K562 (cell line): Measurements from ENCODE around the gene NPAS3. TPM values are rescaled to one million over a fixed set of nuclear protein-coding genes. Genes with fewer than 3 reads are reported as not detected.

Experiments used
- ATAC-seq: fragments of 200-7000 bp; cut with Tn5 transposase; 3 replicates; pipeline ENCODE4 v1.9.1; 2020; ENCODE audit warnings: moderate library complexity
- BruUV-seq: library from RNA; stranded (reverse); fragments of 400-500 nt; replicated peaks from 2 replicates; lab custom pipeline; 2021; lab: Mats Ljungman, UMichigan
- CTCF ChIA-PET: fragments of 300-600 bp; formaldehyde crosslinking; extraction: SDS; loops from one replicate; lab custom pipeline; 2021; ENCODE audit warnings: low intra/inter-chr PET ratio; lab: Yijun Ruan, JAX
- POLR2A ChIA-PET: fragments of 300-600, 350-650 bp; sonication (Branson Sonifier 250); formaldehyde crosslinking; extraction: SDS; loops from one replicate; lab custom pipeline; 2021; ENCODE audit warnings: antibody characterized with exemption, inconsistent platforms; lab: Yijun Ruan, JAX
- DNase-seq, 4 experiments: peaks; one replicate each; pipeline versions ENCODE4 v3.0.0 to v3.0.0-alpha.2; 2011 to 2018; ENCODE audit warnings: low spot score in 3 of 4, mixed read lengths in 3 of 4; ENCODE audit errors: extremely low read depth in 1 of 4
- FAIRE-seq: peaks from 2 replicates; lab custom pipeline; 2011; peaks lifted over from hg19 to GRCh38; lab: Jason Lieb, UNC
- H2AFZ ChIP-seq: 2 replicates; pipeline ENCODE4 v1.6.0; 2011; ENCODE audit warnings: low read depth, low read length, control low read depth, inconsistent platforms
- H3K27ac ChIP-seq: fragments of 200-600 bp; 3 replicates; pipeline ENCODE4 v1.8.0; 2011; ENCODE audit warnings: low read depth, mild to moderate bottlenecking, control low read depth, inconsistent platforms, low read length, moderate library complexity, mixed read lengths; ENCODE audit errors: extremely low read depth
- H3K27me3 ChIP-seq, 2 experiments: fragments of 300-600 bp in 1 of 2; 2 replicates in 1 of 2; 3 replicates in 1 of 2; pipeline versions ENCODE4 v1.6.0 to v1.8.0; 2011; ENCODE audit warnings: inconsistent platforms in 2 of 2, low read length in 2 of 2, mild to moderate bottlenecking in 1 of 2, mixed read lengths in 1 of 2, moderate library complexity in 1 of 2; ENCODE audit not compliant: control insufficient read depth in 2 of 2, insufficient read depth in 2 of 2
- H3K36me3 ChIP-seq: fragments of 300-600 bp; 3 replicates; pipeline ENCODE4 v1.8.0; 2011; ENCODE audit warnings: mild to moderate bottlenecking, low read length, inconsistent platforms; ENCODE audit not compliant: control insufficient read depth, insufficient read depth
- H3K4me1 ChIP-seq, 2 experiments: fragments of 200-600 bp in 1 of 2; replicated peaks in 1 of 2; 2 replicates in 1 of 2; 3 replicates in 1 of 2; pipeline versions ENCODE4 v1.5.1 to v1.8.0; 2011; ENCODE audit warnings: inconsistent platforms in 2 of 2, low read length in 2 of 2, mild to moderate bottlenecking in 1 of 2, mixed read lengths in 1 of 2, moderate library complexity in 1 of 2; ENCODE audit not compliant: control insufficient read depth in 2 of 2, insufficient read depth in 2 of 2
- H3K4me2 ChIP-seq: 2 replicates; pipeline ENCODE4 v1.6.1; 2011; ENCODE audit warnings: low read length, control low read depth, inconsistent platforms, mixed read lengths; ENCODE audit not compliant: insufficient read depth
- H3K4me3 ChIP-seq: fragments of 200-600 bp; sonication (generic), shearing (Covaris generic); 2 replicates; pipeline ENCODE4 v1.5.1; 2016; ENCODE audit warnings: control low read depth, inconsistent platforms
- H3K79me2 ChIP-seq: fragments of 200-600 bp; 3 replicates; pipeline ENCODE4 v1.8.0; 2011; ENCODE audit warnings: low read length, inconsistent platforms; ENCODE audit not compliant: control insufficient read depth, insufficient read depth
- H3K9ac ChIP-seq, 2 experiments: 2 replicates each; pipeline versions ENCODE4 v1.6.0 to v1.6.1; 2011; ENCODE audit warnings: low read depth in 2 of 2, low read length in 2 of 2, control low read depth in 1 of 2, inconsistent platforms in 1 of 2, mild to moderate bottlenecking in 1 of 2, mixed read lengths in 1 of 2; ENCODE audit not compliant: insufficient read depth in 1 of 2
- H3K9me1 ChIP-seq: one replicate; pipeline ENCODE4 v1.6.0; 2011; ENCODE audit warnings: inconsistent platforms, mild to moderate bottlenecking, low read length, moderate library complexity; ENCODE audit not compliant: control insufficient read depth, insufficient read depth
- H3K9me3 ChIP-seq: replicated peaks from 2 replicates; pipeline ENCODE4 v1.5.1; 2011; ENCODE audit warnings: low read depth, low read length, inconsistent platforms; ENCODE audit not compliant: control insufficient read depth, insufficient read depth
- H4K20me1 ChIP-seq: replicated peaks from 2 replicates; pipeline ENCODE4 v1.6.1; 2011; ENCODE audit warnings: low read length, inconsistent platforms, mixed read lengths; ENCODE audit not compliant: control insufficient read depth, insufficient read depth
- CC2D1A ChIP-seq: fragments of 450-650 bp; IDR thresholded peaks from 2 replicates; pipeline ENCODE4 v1.6.1; 2017; ENCODE audit warnings: mild to moderate bottlenecking
- DDX20 ChIP-seq: fragments of 450-650 bp; IDR thresholded peaks from 2 replicates; pipeline ENCODE4 v1.6.1; 2016; ENCODE audit warnings: missing genetic modification characterization, low read depth, mild to moderate bottlenecking, missing compliant biosample characterization, moderate library complexity
- MAFK ChIP-seq: IDR thresholded peaks from 2 replicates; pipeline ENCODE4 v1.6.1; 2011; ENCODE audit warnings: low read length, improper control_type of control experiment
- NFE2 ChIP-seq: IDR thresholded peaks from 2 replicates; pipeline ENCODE4 v1.6.1; 2014; ENCODE audit warnings: antibody characterized with exemption, low read depth
- POLR2AphosphoS5 ChIP-seq: IDR thresholded peaks from 2 replicates; pipeline ENCODE4 v1.6.1; 2011; ENCODE audit warnings: mild to moderate bottlenecking, low read depth, low read length, moderate library complexity; ENCODE audit not compliant: control insufficient read depth, insufficient read depth
- XRCC3 ChIP-seq: fragments of 450-650 bp; IDR thresholded peaks from 2 replicates; pipeline ENCODE4 v1.6.1; 2017; ENCODE audit warnings: mild to moderate bottlenecking, moderate library complexity
- ZNF143 ChIP-seq: sonication (generic); formaldehyde crosslinking; IDR thresholded peaks from 2 replicates; pipeline ENCODE4 v1.9.0; 2022; ENCODE audit warnings: mild to moderate bottlenecking, missing genetic modification reagents
- ZNF41 ChIP-seq: fragments of 250-450 bp; sonication (Bioruptor Pico); conservative IDR thresholded peaks from 2 replicates; pipeline ENCODE4 v1.4.0; 2020; ENCODE audit warnings: mild to moderate bottlenecking
- WGBS: fragments of 100-300 bp; shearing (Covaris generic); methylation state at CpG from one replicate; pipeline ENCODE4 v1.1.6; 2016; ENCODE audit warnings: low coverage, mixed read lengths; ENCODE audit not compliant: insufficient coverage; ENCODE audit errors: missing lambda C conversion rate; 5-methylcytosine and 5-hydroxymethylcytosine counted together
- in situ Hi-C: fragments of 300-500 bp; cut with MboI; formaldehyde crosslinking; loops from 4 replicates; pipeline ENCODE4 v1.15.0; 2018; ENCODE audit warnings: inconsistent platforms, mixed read lengths
- intact Hi-C: fragments of 100-400 bp; cut with micrococcal nuclease; formaldehyde crosslinking; loops from 2 replicates; pipeline ENCODE4 v1.14.2; 2022
- polyA plus RNA-seq, 8 experiments: library from polyadenylated mRNA; depleted of rRNA in 4 of 8; stranded (reverse) in 5 of 8; unstranded in 3 of 8; fragments of >200 nt; fragmentation: Nextera tagmentation in 2 of 8; fragmentation: Illumina TruSeq in 1 of 8; extraction: Ambion mirVana in 2 of 8; extraction: Trizol in 1 of 8; gene quantifications; 2 replicates each; pipeline versions ENCODE4 v1.2.1 to v1.2.3, GENCODE V29; 2011 to 2014; ENCODE audit warnings: inconsistent platforms in 1 of 8, missing spikeins in 1 of 8
- total RNA-seq, 7 experiments: library from RNA; depleted of rRNA in 6 of 7; stranded (reverse); fragments of >200 nt in 6 of 7; fragmentation: Illumina TruSeq in 2 of 7; extraction: Trizol in 2 of 7; gene quantifications; 2 replicates each; pipeline versions ENCODE4 v1.2.1 to v1.2.3, GENCODE V29; 2011 to 2021; ENCODE audit warnings: low replicate concordance in 1 of 7
- TF ChIP-seq, protein P1 (sequence below): sonication (generic); formaldehyde crosslinking; IDR thresholded peaks from 2 replicates; pipeline ENCODE4 v1.8.1; 2023; ENCODE audit warnings: mild to moderate bottlenecking, missing genetic modification reagents
- TF ChIP-seq, protein P2 (sequence below): IDR thresholded peaks from 2 replicates; pipeline ENCODE4 v1.6.1; 2014; ENCODE audit warnings: antibody characterized with exemption

Gene NPAS3
- total and polyA plus RNA-seq, 9 of the 15 experiments (the other 6 are each of a cell fraction or from before 2014, with no cell fraction given): 0.04 TPM; not detected in 8

DNA sequence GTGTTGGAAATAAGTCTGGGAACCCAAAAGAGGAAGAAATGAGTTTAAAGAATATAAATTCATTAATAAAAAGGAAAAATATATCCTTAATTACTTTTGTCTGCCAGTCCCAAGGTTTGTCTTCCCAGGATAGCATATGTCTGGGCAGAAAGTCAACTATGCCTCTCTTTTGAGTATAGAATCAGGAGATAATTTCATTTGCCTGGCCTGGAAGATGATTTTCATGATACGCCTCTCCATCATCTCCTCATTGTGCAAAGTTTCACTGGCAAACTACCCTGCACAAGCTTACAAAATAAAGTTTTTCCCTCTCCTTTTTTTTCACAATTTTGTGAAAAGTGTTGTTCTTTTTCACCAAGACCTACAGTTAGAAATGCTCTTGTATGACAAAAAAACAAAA, 671.4 kb downstream of the NPAS3 start:
- in situ Hi-C loops: no loop called here
- ChIA-PET CTCF (no interaction called here), POLR2A (no interaction called here)
- no peak overlapping the region for H3K4me2 ChIP-seq
- H3K79me2 ChIP-seq: no peaks in the 10 kb centered on the region
- 0% methylated on average over 1 of the region's 1 CpG for WGBS
- H3K9me3 ChIP-seq: no peaks in the 10 kb centered on the region
- H2AFZ ChIP-seq: no peak overlapping the region
- no peaks in the 10 kb centered on the region for H3K9me1 ChIP-seq
- no peaks in the 10 kb centered on the region for H3K36me3 ChIP-seq
- H3K9ac ChIP-seq: no peak overlapping the region
- DNase-seq (no peak), FAIRE-seq (no peak), ATAC-seq (no peak)
- no TSS peak for BruUV-seq
- H3K27me3 ChIP-seq: no peaks in the 10 kb centered on the region; a peak in 1 of 5 replicates
- TF ChIP-seq NFE2: no peak
- no peak for TF ChIP-seq XRCC3
- TF ChIP-seq POLR2AphosphoS5: no peak
- no peak for TF ChIP-seq CC2D1A
- TF ChIP-seq DDX20 (tag): no peak
- TF ChIP-seq, protein P1, sequence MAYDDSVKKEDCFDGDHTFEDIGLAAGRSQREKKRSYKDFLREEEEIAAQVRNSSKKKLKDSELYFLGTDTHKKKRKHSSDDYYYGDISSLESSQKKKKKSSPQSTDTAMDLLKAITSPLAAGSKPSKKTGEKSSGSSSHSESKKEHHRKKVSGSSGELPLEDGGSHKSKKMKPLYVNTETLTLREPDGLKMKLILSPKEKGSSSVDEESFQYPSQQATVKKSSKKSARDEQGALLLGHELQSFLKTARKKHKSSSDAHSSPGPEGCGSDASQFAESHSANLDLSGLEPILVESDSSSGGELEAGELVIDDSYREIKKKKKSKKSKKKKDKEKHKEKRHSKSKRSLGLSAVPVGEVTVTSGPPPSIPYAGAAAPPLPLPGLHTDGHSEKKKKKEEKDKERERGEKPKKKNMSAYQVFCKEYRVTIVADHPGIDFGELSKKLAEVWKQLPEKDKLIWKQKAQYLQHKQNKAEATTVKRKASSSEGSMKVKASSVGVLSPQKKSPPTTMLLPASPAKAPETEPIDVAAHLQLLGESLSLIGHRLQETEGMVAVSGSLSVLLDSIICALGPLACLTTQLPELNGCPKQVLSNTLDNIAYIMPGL (CRISPR knock-in tag): no peak
- TF ChIP-seq, protein P2, sequence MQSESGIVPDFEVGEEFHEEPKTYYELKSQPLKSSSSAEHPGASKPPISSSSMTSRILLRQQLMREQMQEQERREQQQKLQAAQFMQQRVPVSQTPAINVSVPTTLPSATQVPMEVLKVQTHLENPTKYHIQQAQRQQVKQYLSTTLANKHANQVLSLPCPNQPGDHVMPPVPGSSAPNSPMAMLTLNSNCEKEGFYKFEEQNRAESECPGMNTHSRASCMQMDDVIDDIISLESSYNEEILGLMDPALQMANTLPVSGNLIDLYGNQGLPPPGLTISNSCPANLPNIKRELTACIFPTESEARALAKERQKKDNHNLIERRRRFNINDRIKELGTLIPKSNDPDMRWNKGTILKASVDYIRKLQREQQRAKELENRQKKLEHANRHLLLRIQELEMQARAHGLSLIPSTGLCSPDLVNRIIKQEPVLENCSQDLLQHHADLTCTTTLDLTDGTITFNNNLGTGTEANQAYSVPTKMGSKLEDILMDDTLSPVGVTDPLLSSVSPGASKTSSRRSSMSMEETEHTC: no peak
- no peak for TF ChIP-seq ZNF143 (CRISPR knock-in tag)
- no peak for TF ChIP-seq MAFK
- TF ChIP-seq ZNF41: no peak
- H4K20me1 ChIP-seq: no peaks in the 10 kb centered on the region
- no peaks in the 10 kb centered on the region for H3K4me1 ChIP-seq
- H3K4me3 ChIP-seq: no peak overlapping the region
- no peak overlapping the region for H3K27ac ChIP-seq
- intact Hi-C loops: no loop called here
